Activated naive CD8-positive, alpha-beta T cell treated with anti-CD3 and anti-CD28 coated beads, Interleukin-2, amount 50 U/mL, for 16 hours (primary cell): ENCODE results near the gene ARHGEF10L.

Experiments used
- DNase-seq: peaks from one replicate; pipeline ENCODE4 v3.0.0-alpha.2; 2020; ENCODE audit warnings: low read depth, low spot score

ARHGEF10L gene

DNA sequence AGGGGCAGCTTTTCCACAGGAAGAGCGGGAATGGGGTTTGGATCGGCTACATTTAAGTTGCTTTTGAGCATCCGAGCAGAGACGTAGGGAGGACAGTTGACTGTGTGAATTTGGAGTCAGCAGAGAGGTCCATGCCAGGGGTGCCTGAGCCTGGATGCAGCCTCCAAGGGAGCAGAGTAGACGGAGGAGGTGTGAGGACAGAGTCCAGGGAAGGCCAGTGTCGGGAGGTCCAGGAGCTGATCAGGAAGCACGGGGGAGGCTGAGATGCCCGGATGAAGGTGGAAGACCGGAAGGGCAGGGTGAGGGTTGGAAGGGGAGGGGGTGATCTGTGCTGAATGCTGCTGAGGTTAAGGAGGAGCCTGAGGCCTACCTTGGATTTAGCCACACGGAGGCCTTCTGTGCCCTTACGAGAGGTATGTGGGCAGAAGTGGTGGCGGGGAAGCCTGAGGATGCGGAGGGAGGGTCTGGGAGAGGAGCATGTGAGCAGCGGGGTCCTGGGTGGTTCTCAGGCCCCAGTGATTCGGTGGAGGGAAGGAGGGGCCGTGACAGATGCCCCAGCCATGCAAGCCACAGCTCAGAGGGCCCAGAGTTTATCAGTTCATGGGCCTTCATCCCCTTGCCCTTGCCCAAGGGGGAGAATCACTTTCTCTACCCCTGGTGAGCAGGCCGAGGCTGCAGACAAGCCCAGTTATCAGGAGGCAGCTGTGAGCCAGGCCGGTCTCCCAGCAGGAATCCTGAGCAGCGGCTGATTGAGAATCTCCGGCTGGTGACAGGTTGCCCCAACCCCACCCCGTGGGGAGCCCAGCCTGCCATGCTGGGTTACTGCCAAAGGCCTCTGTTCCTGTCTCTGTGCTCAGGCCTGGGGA lies 161.7 kb downstream of the ARHGEF10L start:
- DNase-seq: no peak

DNA sequence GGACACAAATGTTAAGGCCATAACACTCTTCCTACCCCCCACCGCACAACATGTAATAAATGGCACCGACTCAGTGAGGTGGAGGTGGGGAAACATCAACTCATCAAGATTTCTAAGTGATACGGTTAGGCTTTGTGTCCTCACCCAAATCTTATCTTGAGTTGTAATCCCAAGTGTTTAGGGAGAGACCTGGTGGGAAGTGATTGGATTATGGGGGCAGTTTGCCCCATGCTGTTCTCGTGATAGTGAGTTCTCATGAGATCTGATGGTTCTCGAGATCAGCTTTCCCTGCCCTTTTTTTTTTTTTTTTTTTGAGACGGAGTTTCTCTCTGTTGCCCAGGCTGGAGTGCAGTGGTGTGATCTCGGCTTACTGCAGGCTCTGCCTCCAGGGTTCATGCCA lies 164.7 kb downstream of the ARHGEF10L start:
- DNase-seq: no peak

DNA sequence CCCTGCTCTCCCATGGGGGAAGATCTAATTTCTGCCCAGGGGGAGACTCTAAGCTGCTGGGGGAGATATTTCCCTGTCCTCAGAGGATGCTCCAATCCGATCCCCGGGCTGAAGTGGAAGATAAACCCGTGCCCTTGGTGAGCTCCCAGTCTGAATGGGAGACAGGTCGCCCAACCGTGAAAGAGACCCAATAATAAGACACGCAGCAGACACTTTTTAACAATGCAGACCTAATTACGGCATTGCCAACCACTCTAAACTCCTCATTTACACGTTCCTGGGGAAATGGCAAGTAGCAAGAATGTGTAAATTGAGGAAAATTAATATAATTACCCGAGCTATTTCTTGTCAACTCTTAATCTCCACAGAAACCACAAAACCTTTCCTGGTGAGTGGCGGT lies 166.9 kb downstream of the ARHGEF10L start:
- DNase-seq: no peak

DNA sequence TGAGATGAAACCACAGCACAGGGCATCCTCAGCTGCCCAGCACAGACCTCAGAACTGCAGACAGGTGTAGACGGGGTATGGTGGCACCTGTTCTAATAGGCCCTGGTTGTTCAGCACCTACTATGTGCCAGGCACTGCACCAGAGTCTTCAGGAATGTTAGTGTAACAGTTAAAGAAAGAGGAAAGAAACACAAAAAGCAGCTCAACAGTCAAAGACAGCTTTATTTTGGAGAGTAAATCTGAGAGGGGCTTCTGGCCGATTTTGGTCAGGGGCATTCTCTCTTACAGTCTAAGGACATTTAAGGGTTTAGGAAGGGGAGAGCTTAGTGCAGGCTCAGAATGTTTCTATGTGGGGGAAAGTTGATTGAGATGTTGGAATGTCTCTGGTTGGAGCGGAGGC lies 170.5 kb downstream of the ARHGEF10L start:
- DNase-seq: no peak

DNA sequence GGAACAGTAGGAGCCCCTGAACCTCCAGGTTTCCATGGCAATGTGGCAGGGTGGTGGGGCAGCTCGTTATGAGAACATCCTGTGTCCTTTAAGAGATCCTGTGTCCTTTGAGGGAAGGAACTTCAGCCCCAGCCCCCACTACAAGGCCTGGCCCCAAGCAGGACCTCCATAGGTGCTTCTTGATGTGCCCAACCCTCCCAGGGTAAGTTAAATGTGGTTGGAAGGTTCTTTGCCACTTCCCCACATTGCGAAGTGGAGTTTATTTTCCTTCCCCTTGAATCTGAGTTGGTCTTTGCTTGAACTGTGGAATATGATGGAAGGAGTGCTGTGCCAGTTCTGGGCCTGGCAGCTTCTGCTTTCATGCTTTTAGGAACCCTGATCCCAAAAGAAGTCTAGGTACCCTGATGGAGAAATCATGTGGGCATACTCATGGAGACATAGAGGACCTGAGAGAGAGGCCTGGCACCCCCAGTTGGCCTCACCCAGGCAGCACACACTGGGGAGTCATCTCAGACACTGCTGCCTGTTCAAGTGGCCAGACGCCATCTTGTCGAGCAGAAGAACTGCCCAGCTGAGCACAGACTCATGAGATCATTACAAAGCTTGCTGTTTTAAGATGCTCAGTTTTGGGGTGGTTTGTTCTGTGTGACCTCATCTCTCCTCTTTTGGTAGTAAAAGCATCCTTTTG lies 171.5 kb downstream of the ARHGEF10L start:
- no peak for DNase-seq

DNA sequence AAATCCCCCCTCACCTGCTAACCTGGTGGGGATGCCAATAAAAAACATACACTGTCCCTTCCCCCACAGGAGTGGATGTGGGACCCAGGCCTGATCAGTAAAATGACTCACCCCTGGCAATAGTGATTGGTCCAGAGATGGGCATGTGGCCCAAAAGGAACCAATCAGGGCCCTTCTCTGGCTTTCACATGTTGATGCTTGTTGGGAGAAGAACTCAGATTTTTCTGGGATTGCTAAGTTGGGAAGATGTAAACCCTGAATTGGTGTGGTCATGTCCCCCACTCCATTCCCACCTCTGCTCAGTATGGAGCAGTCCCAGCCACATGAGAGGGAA lies 172.0 kb downstream of the ARHGEF10L start:
- DNase-seq: no peak

DNA sequence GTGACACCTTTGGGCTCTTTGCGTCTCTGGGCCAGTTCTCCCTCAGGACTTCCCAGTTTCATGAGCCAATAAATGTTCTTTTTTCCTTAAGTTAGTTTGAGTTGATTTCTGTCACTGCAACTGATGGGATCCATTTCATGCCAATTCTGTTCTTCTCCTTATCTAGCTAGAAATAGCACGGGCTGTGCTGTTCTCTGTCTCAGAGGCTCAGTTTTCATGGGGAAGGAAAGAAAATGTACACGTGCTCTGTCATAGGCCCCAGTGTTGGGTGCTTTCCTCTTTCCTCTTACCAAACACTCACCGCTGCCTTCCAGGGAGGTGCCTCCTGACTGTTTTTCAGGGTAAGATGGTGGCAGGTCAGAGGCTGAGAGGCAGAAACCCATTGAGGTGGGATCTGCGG lies 172.4 kb downstream of the ARHGEF10L start:
- no peak for DNase-seq

DNA sequence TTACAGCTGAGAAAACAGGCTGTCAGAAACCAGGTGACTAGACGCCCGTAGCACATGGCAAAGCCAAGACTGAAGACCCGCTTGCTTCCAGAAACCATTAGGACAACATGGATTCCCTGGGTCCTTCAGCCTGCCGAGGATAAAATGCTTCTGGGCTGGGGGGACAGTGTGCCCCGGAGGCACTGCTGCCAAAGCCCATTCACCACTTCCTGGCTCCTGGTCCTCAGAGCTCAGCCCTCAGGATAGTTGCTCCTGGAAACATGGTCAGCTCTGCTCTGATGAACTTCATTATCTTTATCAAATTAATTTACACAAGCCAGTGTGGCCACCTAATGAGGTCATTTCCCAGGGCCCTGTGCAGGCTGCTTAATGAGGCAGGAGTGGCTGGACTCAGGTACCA lies 174.5 kb downstream of the ARHGEF10L start:
- DNase-seq: no peak

DNA sequence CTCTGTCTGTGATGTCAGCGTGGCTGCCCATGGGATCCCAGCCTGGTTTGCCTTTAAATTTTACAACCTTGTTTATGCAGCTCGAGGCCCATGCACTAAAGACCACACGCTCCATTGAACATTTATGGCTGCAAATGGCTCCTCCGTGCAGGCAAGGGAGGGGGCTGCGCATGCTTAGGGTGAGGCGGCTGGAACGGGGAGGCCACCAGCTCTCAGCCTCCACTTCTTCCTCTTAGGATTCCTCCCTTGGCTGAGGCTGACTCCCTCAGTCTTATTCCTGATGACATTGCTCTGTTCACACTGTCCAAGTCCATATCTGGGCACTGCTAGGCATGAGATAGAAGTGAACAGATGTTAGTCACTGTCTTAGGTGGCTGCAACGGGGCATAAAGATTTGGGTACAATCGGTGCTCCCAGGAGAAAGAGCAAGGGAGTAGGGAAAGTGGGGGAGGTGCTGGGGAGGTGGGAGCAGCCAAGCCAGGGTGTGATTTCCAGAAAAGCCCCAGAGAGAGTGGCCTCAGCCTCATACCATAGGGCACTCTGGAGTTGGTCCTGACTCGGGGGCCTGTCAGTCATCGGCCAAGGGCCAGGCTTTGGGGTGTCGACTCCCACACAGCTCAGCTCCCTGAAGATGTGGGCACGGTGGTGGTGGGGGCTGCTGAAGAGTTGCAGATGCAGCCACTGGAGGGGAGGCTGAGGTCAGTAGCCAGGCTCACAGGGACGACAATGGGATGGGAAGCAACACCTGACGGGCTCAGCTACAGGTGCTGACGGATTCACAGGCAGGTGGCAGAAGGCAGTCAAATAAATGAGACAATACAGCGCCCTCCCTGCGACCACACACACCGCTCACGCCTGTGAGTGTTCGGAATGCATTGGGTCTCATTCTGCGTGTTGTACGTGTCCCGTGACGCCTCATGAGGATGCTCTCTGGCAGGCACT lies 178.4 kb downstream of the ARHGEF10L start:
- DNase-seq: no peak

DNA sequence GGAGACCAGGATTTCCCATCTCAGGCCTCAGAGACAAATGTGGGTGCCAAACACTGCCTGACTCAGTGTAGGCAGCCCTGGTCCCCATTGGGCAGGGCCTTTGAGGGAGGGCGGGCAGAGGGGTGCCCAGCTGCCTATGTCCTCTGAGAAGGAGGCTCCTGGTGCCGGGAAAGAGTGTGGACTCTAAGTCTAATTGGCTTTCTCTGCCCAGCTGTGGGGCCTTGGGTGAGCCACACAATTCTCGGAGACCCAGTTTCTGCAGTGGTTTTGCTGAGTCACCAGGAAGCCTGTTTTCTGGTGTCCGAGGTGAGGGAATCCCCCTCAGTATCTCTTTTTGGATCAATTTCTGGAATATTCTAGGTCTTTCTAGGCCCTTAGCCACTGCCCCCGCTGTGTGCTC lies 180.4 kb downstream of the ARHGEF10L start:
- no peak for DNase-seq

DNA sequence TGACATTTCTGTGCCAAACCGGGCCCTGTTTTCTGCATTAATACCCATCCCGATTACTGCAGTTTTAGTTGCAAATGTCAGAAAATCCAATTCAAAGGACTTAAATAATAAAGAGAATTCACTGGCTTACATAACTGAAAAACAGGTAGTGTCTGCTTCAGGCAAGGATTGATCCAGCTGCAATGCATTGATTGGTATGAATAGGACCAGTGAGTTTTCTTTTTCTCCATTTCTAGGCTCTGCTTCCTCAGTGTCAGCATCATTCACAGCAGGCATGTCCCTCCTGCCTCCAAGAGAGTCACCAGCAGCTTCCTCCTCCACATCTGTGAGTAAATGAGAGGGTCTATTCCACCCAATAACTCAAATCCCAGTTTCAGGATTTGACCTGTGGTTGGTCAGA lies 181.9 kb downstream of the ARHGEF10L start:
- no peak for DNase-seq

DNA sequence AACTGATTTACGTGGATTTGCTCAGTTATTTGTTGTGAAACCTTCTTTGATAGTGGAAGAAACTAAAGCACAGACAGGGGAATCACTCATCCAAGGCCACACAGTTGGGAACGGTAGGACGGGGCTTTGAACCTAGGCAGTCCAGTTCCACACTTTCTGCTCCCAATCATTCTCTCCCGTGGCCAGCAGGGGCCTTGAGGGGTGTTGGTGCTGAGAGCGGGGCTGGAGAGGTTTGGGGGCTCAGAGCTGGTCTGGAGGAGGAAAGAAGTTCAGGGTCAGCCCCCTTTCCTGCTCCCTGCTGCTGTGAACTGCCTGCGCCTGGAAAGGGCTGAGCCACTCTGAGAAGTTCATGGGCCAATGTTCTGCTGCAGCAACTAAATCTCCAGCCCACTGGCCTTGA lies 184.2 kb downstream of the ARHGEF10L start:
- DNase-seq: no peak

DNA sequence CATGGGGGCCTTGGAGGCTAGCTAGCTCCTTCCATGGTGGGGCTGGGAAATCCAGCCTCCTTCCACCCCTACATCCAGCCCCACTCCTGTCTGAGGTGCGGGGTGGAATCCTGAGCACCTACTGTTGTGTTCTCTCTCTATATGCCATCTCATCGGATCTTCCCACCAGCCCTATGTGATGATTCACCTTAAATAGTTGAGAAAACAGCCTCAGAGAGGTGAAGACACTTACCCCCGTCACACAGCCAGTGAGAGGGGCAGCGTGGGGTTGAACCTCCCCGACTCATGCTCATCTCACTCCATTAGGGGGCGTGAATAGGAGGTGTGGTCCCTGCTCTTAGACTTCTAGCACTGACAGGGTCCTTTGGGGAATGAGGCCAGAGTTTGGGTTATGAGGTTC lies 184.7 kb downstream of the ARHGEF10L start:
- DNase-seq: no peak

DNA sequence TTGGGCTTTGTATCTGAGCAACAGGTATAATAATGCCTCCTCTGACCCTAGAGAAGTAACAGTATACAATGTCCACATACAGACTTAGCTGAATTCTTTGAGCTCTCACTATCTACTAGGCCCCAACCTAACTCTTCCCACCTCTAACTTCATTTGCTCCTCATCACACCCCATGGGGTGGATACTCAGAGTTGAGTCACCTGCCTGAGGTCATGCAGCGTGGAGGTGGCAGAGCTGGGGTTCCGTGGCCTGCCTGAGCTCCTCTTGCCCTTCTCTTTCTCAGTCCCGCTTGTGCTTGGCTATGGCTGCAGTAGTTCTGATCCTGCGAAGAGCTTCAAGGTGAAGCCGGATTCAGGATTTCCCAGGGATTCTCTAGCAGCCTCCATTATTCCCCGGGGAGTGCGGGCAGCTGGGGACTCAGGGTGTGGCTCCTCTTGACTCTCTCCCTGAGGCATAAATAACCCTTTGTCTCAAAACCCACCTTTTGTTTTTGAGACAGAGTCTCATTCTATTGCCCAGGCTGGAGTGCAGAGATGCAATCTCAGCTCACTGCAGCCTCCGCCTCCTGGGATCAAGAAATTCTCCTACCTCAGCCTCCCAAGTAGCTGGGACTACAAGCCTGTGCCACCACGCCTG lies 185.7 kb downstream of the ARHGEF10L start:
- no peak for DNase-seq

DNA sequence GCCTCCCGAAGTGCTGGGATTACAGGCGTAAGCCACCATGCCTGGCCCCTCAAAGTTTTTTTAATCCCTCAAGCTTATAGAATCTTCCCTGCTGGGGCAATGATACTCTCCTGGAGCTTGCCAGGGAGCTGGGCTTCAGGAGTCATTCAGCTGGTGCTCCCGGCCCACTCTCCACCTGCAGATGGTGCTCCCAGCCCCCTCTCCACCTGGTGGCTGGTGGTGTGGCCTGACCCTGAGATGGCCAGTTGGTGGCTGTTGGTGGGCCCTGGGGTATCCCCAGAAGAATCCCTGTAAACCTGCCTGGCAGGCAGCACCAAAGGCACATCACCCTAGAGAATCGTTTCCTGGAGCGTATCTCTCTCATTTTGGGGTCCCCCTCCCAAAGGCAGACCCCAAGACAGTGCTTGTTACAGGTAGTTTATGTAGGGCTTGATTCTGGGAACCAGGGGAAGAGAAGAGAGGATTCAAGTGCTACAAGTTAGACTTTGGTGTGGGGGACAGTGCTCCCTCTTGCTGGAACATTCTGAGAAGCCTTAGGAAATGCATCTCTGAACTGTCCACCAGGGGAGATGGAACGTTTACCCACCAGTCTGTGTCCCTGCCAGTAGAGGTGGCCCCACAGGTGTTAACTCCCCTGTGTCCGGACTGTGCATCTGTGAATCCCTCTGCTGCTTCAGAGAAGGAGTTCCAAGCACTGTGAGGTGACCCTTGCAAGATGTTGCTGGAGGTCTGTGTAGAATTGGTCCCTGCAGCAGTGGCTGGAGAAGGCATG lies 186.5 kb downstream of the ARHGEF10L start:
- no peak for DNase-seq

DNA sequence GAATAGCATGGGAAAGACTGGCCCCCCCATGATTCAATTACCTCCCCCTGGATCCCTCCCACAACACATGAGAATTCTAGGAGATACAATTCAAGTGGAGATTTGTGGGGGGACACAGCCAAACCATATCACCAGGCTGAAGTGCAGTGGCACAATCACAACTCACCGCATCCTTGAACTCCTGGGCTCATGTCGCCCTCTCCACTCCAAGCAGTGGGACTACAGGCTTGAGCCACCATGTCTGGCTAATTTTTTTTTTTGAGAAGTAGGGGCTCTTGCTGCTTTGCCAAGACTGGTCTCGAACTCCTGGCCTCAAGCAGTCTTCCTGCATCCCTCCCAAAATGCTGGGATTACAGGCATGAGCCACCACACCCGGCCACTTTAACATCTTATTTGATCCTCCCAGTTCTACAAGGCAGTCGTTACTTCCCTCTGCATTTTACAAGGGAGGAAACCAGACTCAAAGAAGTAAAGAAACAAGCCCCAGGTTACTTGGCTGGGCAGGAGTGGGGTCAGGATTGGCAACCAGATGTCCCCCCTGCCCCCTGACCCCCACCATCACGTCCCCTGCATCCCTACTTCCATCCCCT lies 188.7 kb downstream of the ARHGEF10L start:
- no peak for DNase-seq

DNA sequence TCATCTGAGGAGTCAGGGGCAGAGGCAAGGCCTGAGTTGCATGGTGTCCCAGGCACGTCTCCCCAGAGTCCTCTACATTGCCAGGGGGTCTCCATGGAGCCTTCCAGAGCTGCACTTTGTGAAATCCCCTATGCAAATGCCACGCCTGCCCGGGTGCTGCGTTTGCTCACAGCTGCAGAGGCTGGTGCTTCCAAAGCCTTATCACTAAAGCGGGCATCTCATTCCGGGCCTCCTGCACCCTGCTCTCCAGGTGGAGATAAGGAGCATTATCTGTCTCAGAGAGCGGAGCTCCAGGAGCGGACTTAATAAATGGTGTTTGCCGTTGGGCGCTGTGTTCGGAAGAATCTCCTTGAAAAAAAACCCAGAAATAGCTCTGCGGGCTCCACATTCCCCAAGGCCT lies 189.8 kb downstream of the ARHGEF10L start:
- no peak for DNase-seq

DNA sequence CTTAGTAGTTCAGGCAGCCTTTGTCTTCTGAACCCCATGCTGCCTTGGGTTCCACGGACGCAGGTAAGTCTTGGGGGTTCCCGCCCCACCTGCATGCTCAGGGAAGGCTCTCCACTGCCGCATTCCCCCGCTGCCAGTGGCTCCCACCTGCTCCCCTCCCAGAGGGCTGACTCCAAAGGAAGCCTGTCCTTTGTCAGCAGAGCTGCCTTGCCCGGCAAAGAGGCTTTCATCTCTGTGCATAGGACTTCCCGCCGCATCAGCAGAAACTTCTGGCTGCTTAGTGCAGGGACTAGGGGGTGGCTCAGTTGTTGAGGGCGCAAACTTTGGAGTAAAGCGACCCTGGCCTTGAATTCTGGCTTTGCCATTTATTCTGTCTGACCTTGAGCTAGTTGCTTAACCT lies 190.4 kb downstream of the ARHGEF10L start:
- no peak for DNase-seq

DNA sequence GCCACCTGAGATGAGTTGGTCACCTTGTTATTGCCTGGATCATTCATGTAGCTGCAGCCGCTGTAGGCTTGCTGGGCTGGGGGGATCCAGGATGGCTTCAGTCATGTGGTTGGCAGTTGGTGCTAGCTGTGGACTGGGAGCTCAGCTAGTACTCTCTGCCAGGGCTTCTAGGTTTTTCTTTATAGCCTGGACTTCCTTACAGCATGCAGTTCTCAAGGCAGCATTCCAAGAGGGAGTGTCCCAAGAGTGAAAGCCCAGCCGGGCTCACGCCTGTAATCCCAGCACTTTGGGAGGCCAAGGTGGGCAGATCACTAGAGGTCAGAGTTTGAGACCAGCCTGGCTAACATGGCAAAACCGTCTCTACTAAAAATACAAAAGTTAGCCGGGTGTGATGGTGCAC lies 192.0 kb downstream of the ARHGEF10L start:
- DNase-seq: no peak

DNA sequence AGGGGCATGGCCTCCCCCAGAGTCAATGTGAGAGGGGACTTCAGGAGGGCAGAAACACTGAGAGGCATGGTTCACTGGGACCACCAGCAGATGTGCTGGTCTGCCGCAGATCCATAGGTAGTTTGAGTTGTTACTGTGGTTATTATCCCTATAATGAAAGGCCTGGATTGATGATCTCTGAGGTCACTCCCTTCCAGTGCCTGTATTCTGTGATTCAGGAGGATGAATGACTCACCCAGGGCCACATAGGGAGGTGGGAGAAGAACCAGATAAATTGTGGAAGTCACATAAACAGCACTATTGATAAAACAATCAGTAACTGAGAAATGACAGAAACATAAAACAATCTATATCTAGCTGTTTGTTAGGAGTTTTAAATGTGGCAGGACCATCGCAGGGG lies 193.0 kb downstream of the ARHGEF10L start:
- no peak for DNase-seq

DNA sequence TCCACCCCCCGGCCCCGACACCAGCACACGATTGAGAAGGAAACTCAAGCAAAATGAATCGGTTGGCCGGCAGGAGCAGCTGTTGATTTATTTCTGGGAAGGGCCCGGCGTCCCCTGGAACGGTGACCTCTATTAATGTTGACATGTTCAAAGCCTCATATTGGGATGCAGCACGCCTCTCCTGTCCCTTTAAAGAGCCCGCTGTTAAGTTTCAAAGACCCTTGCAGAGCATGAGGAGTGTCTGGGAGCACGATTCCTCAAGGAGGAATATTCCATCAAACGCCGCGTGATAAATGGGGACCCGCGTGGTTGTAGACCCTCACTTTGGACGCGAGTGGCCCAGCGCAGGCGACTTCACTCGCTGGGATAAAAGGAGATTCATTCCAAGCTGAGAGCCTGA lies 194.2 kb downstream of the ARHGEF10L start:
- DNase-seq: no peak
